CD4-positive, alpha-beta memory T cell (primary cell): ENCODE measurements around the gene LBHD1. TPM values are rescaled to one million over a fixed set of nuclear protein-coding genes. Genes with fewer than 3 reads are reported as not detected.
A peak's percentile ranks its signal among the peaks of the same experiment; 100 is the strongest.

Source experiments
- CTCF ChIA-PET: fragments of 350-600 bp; sonication (Branson Sonifier 250); formaldehyde crosslinking; loops from one replicate; lab custom pipeline; 2021; ENCODE audit warnings: inconsistent platforms; ENCODE audit not compliant: partially characterized antibody; lab: Charles Lee
- POLR2A ChIA-PET: fragments of 350-600 bp; sonication (Branson Sonifier 250); formaldehyde crosslinking; loops from one replicate; lab custom pipeline; 2021; ENCODE audit not compliant: partially characterized antibody; lab: Charles Lee
- DNase-seq, 5 donors: peaks; one replicate each; pipeline versions ENCODE4 v3.0.0 to v3.0.0-alpha.2; 2020 to 2022; ENCODE audit warnings: mixed read lengths in 1 of 5
- H3K27ac ChIP-seq: one replicate; pipeline ENCODE4 v1.7.0; 2013; ENCODE audit warnings: low read depth, low read length
- H3K27me3 ChIP-seq: 2 replicates; pipeline ENCODE4 v1.7.0; 2013; ENCODE audit warnings: mild to moderate bottlenecking, low read length, moderate library complexity; ENCODE audit not compliant: insufficient read depth
- H3K36me3 ChIP-seq: 2 replicates; pipeline ENCODE4 v1.7.0; 2013; ENCODE audit warnings: mild to moderate bottlenecking, low read length, moderate library complexity; ENCODE audit not compliant: insufficient read depth
- H3K4me1 ChIP-seq: 2 replicates; pipeline ENCODE4 v1.7.0; 2013; ENCODE audit warnings: mild to moderate bottlenecking, low read length, moderate library complexity; ENCODE audit not compliant: insufficient read depth
- H3K4me3 ChIP-seq, 2 donors: one replicate each; pipeline ENCODE4 v1.7.0; 2013; ENCODE audit warnings: low read length in 2 of 2, mild to moderate bottlenecking in 1 of 2
- H3K9me3 ChIP-seq, 2 donors: one replicate each; pipeline ENCODE4 v1.7.0; 2013; ENCODE audit warnings: low read length in 2 of 2, control low read depth in 1 of 2; ENCODE audit not compliant: control insufficient read depth in 1 of 2
- H3K27ac Mint-ChIP-seq, 7 donors: one replicate each; pipeline ENCODE4 v1.8.0; 2020 to 2021; ENCODE audit warnings: mixed read lengths in 7 of 7, mild to moderate bottlenecking in 6 of 7, inconsistent platforms in 3 of 7, moderate library complexity in 3 of 7
- H3K27me3 Mint-ChIP-seq, 2 donors: one replicate each; pipeline ENCODE4 v1.8.0; 2020 to 2021; ENCODE audit warnings: mixed read lengths in 2 of 2
- H3K36me3 Mint-ChIP-seq, 2 donors: one replicate each; pipeline ENCODE4 v1.8.0; 2020 to 2021; ENCODE audit warnings: mixed read lengths in 2 of 2, inconsistent platforms in 1 of 2, mild to moderate bottlenecking in 1 of 2
- H3K4me1 Mint-ChIP-seq, 4 donors: one replicate each; pipeline ENCODE4 v1.8.0; 2020 to 2021; ENCODE audit warnings: mixed read lengths in 4 of 4, mild to moderate bottlenecking in 1 of 4
- H3K4me3 Mint-ChIP-seq, 8 donors: one replicate each; pipeline ENCODE4 v1.8.0; 2020 to 2021; ENCODE audit warnings: mixed read lengths in 8 of 8, mild to moderate bottlenecking in 7 of 8, moderate library complexity in 6 of 8, inconsistent platforms in 3 of 8
- H3K9me3 Mint-ChIP-seq, 8 donors: one replicate each; pipeline ENCODE4 v1.8.0; 2020 to 2021; ENCODE audit warnings: mixed read lengths in 8 of 8, mild to moderate bottlenecking in 5 of 8, inconsistent platforms in 3 of 8, moderate library complexity in 1 of 8
- intact Hi-C: fragments of 100-400 bp; cut with micrococcal nuclease; formaldehyde crosslinking; loops from one replicate; pipeline ENCODE4 v1.15.1; 2023
- polyA plus RNA-seq, 2 donors: library from polyadenylated mRNA; unstranded; fragments of 300-500 nt; fragmentation: Illumina TruSeq; gene quantifications; one replicate each; pipeline ENCODE4 v1.2.3, GENCODE V29; 2021
- total RNA-seq, 2 experiments: library from RNA; stranded (reverse); gene quantifications; one replicate each; pipeline ENCODE4 v1.2.3, GENCODE V29; 2021

The LBHD1 gene
- total and polyA plus RNA-seq, 4 experiments from 2014 or later, result 2.4 to 28.6 (median 14.7) TPM

- DNase-seq, result no peak
- ChIA-PET POLR2A (interaction anchor here (0.5 to 10.8 kb wide), 8 partner anchors 8 to 95 kb away, joined by 3 to 142 read pairs (median 22); partner anchors contain the start of genes B3GAT3, C11orf98, CSKMT and INTS5), CTCF (interaction anchor here (0.9 to 5.8 kb wide), 2 partner anchors 22 to 59 kb away, joined by 3 to 47 read pairs; partner anchors contain the start of gene TUT1)
- H3K4me1 Mint-ChIP-seq, result peaks cover 14 to 52% (median 31%) of the 10 kb centered on the region in 4 donors
- intact Hi-C loops, result no loop called here
- H3K4me3 ChIP-seq, result no peak overlapping the region
- peak overlapping the region in 3 of 8 donors; percentile 51 to 86 (median 74) for H3K4me3 Mint-ChIP-seq
- H3K27ac Mint-ChIP-seq, result peak overlapping the region; percentile 74 to 91 (median 87)
- peaks cover 21% of the 10 kb centered on the region for H3K36me3 ChIP-seq
- H3K9me3 Mint-ChIP-seq, result no peaks in the 10 kb centered on the region
- peaks cover 7 to 30% of the 10 kb centered on the region in 2 donors for H3K36me3 Mint-ChIP-seq
- H3K27ac ChIP-seq, result no peak overlapping the region
- H3K27me3 Mint-ChIP-seq, result no peaks in the 10 kb centered on the region
- H3K27me3 ChIP-seq, result no peaks in the 10 kb centered on the region
- H3K4me1 ChIP-seq, result peaks cover 48% of the 10 kb centered on the region
- no peaks in the 10 kb centered on the region for H3K9me3 ChIP-seq
These were observed 57.8 kb downstream of the LBHD1 start for GRCh38 chr11:62614275-62614674.

GRCh38 chr11:62613291-62613778 is 58.7 kb downstream of the LBHD1 start:
- H3K27me3 ChIP-seq, result no peaks in the 10 kb centered on the region
- peak overlapping the region; percentile 90 for H3K27ac ChIP-seq
- H3K4me3 Mint-ChIP-seq, result peak overlapping the region; percentile 51 to 86 (median 70)
- peaks cover 11 to 48% (median 33%) of the 10 kb centered on the region in 4 donors for H3K4me1 Mint-ChIP-seq
- H3K27me3 Mint-ChIP-seq, result no peaks in the 10 kb centered on the region
- peaks cover 52% of the 10 kb centered on the region for H3K4me1 ChIP-seq
- ChIA-PET POLR2A (interaction anchor here (0.7 to 10.8 kb wide), 15 partner anchors 9 to 242 kb away, joined by 3 to 142 read pairs (median 13); partner anchors contain the start of genes B3GAT3, BSCL2, C11orf98 and CSKMT), CTCF (interaction anchor here (0.8 to 5.8 kb wide), 3 partner anchors 13 to 60 kb away, joined by 3 to 47 read pairs (median 3); partner anchors contain the start of gene TUT1)
- peaks cover 3 to 31% of the 10 kb centered on the region in 2 donors for H3K36me3 Mint-ChIP-seq
- H3K9me3 ChIP-seq, result no peaks in the 10 kb centered on the region
- H3K27ac Mint-ChIP-seq, result peak overlapping the region; percentile 81 to 92 (median 87)
- no peaks in the 10 kb centered on the region for H3K9me3 Mint-ChIP-seq
- DNase-seq, result no peak
- peak overlapping the region in 1 of 2 donors; percentile 93 for H3K4me3 ChIP-seq
- intact Hi-C loops, result loop anchor here (1.0 to 2.0 kb wide), 3 partner anchors 8 to 249 kb away; partner anchors contain the start of gene B3GAT3
- H3K36me3 ChIP-seq, result peaks cover 25% of the 10 kb centered on the region

Other genes starting within 250 kb of the LBHD1 start
- 100 to 1,000 TPM; 559 to 573 TPM for gene AHNAK, start 125.5 kb downstream of the LBHD1 start, total RNA-seq
- 100 to 1,000 TPM in 1 of 2 donors, 10 to 100 TPM in 1; 23.5 to 186 TPM for gene AHNAK, start 125.5 kb downstream of the LBHD1 start, polyA plus RNA-seq
- gene EEF1G, start 98.4 kb downstream of the LBHD1 start, total RNA-seq, result 1,000 to 10,000 TPM; 1,815 to 1,855 TPM
- gene EEF1G, start 98.4 kb downstream of the LBHD1 start, polyA plus RNA-seq, result 1,000 to 10,000 TPM; 1,453 to 1,910 TPM
- gene TUT1, start 80.7 kb downstream of the LBHD1 start, total RNA-seq, result 10 to 100 TPM; 37.7 to 38.1 TPM
- 10 to 100 TPM; 14.6 to 19.7 TPM for gene TUT1, start 80.7 kb downstream of the LBHD1 start, polyA plus RNA-seq
- gene MTA2, start 70.4 kb downstream of the LBHD1 start, total RNA-seq, result 100 to 1,000 TPM; 207 to 210 TPM
- gene MTA2, start 70.4 kb downstream of the LBHD1 start, polyA plus RNA-seq, result 10 to 100 TPM; 16.6 to 36.4 TPM
- gene EML3, start 59.5 kb downstream of the LBHD1 start, total RNA-seq, result 100 to 1,000 TPM; 192 to 201 TPM
- gene EML3, start 59.5 kb downstream of the LBHD1 start, polyA plus RNA-seq, result 10 to 100 TPM; 18.2 to 24.8 TPM
- gene ROM1, start 59.0 kb downstream of the LBHD1 start, total RNA-seq, result 1 to 10 TPM; 1.6 to 1.9 TPM
- under 1 TPM; 0.98 to 1.00 TPM for gene ROM1, start 59.0 kb downstream of the LBHD1 start, polyA plus RNA-seq
- gene B3GAT3, start 50.3 kb downstream of the LBHD1 start, total RNA-seq, result 10 to 100 TPM; 66.3 to 74.3 TPM
- gene B3GAT3, start 50.3 kb downstream of the LBHD1 start, polyA plus RNA-seq, result 10 to 100 TPM; 37.9 to 48.4 TPM
- gene GANAB, start 25.7 kb downstream of the LBHD1 start, total RNA-seq, result 100 to 1,000 TPM; 260 to 262 TPM
- 100 to 1,000 TPM; 122 to 142 TPM for gene GANAB, start 25.7 kb downstream of the LBHD1 start, polyA plus RNA-seq
- gene INTS5, start 19.0 kb downstream of the LBHD1 start, total RNA-seq, result 10 to 100 TPM; 32.2 to 34.3 TPM
- 10 to 100 TPM; 23.7 to 39.4 TPM for gene INTS5, start 19.0 kb downstream of the LBHD1 start, polyA plus RNA-seq
- 10 to 100 TPM; 48.9 to 53.1 TPM for gene C11orf98, start 7.1 kb downstream of the LBHD1 start, total RNA-seq
- gene C11orf98, start 7.1 kb downstream of the LBHD1 start, polyA plus RNA-seq, result 10 to 100 TPM; 77.8 to 94.9 TPM
- 10 to 100 TPM; 31.4 to 32.3 TPM for gene CSKMT, start 7.0 kb downstream of the LBHD1 start, total RNA-seq
- 1 to 10 TPM; 3.0 to 3.8 TPM for gene CSKMT, start 7.0 kb downstream of the LBHD1 start, polyA plus RNA-seq
- gene UQCC3, start 594 bp downstream of the LBHD1 start, total RNA-seq, result 1 to 10 TPM; 7.2 to 8.5 TPM
- gene UQCC3, start 594 bp downstream of the LBHD1 start, polyA plus RNA-seq, result 10 to 100 TPM; 10.7 to 12.1 TPM
- 100 to 1,000 TPM; 178 to 185 TPM for gene UBXN1, start 6.8 kb upstream of the LBHD1 start, total RNA-seq
- 100 to 1,000 TPM; 150 to 181 TPM for gene UBXN1, start 6.8 kb upstream of the LBHD1 start, polyA plus RNA-seq
- gene LRRN4CL, start 17.3 kb upstream of the LBHD1 start, total RNA-seq, result under 1 TPM; 0.11 to 0.12 TPM
- gene LRRN4CL, start 17.3 kb upstream of the LBHD1 start, polyA plus RNA-seq, result not detected
- 10 to 100 TPM; 34.5 to 36.6 TPM for gene BSCL2, start 35.2 kb upstream of the LBHD1 start, total RNA-seq
- 10 to 100 TPM; 48.9 to 51.7 TPM for gene BSCL2, start 35.2 kb upstream of the LBHD1 start, polyA plus RNA-seq
- gene GNG3, start 35.4 kb upstream of the LBHD1 start, total RNA-seq, result not detected
- not detected for gene GNG3, start 35.4 kb upstream of the LBHD1 start, polyA plus RNA-seq
- gene HNRNPUL2, start 55.2 kb upstream of the LBHD1 start, total RNA-seq, result 10 to 100 TPM; 79.6 to 83.4 TPM
- gene HNRNPUL2, start 55.2 kb upstream of the LBHD1 start, polyA plus RNA-seq, result 1 to 10 TPM in 1 of 2 donors, under 1 TPM in 1; 0.30 to 3.2 TPM
- 10 to 100 TPM; 51.0 to 53.5 TPM for gene TTC9C, start 56.2 kb upstream of the LBHD1 start, total RNA-seq
- gene TTC9C, start 56.2 kb upstream of the LBHD1 start, polyA plus RNA-seq, result 10 to 100 TPM; 10.2 to 25.8 TPM
- 10 to 100 TPM; 27.2 to 27.9 TPM for gene ZBTB3, start 81.9 kb upstream of the LBHD1 start, total RNA-seq
- 1 to 10 TPM; 6.0 to 8.6 TPM for gene ZBTB3, start 81.9 kb upstream of the LBHD1 start, polyA plus RNA-seq
- gene POLR2G, start 89.3 kb upstream of the LBHD1 start, total RNA-seq, result 10 to 100 TPM; 77.2 to 84.6 TPM
- 100 to 1,000 TPM; 207 to 300 TPM for gene POLR2G, start 89.3 kb upstream of the LBHD1 start, polyA plus RNA-seq
- gene TAF6L, start 99.1 kb upstream of the LBHD1 start, total RNA-seq, result 10 to 100 TPM; 26.3 to 34.0 TPM
- gene TAF6L, start 99.1 kb upstream of the LBHD1 start, polyA plus RNA-seq, result 10 to 100 TPM in 1 of 2 donors, 1 to 10 TPM in 1; 5.7 to 10.5 TPM
- 10 to 100 TPM; 66.3 to 66.6 TPM for gene TMEM179B, start 115.1 kb upstream of the LBHD1 start, total RNA-seq
- gene TMEM179B, start 115.1 kb upstream of the LBHD1 start, polyA plus RNA-seq, result 100 to 1,000 TPM; 102 to 166 TPM
- 10 to 100 TPM; 21.6 to 23.1 TPM for gene TMEM223, start 119.7 kb upstream of the LBHD1 start, total RNA-seq
- 10 to 100 TPM; 38.9 to 45.5 TPM for gene TMEM223, start 119.7 kb upstream of the LBHD1 start, polyA plus RNA-seq
- gene NXF1, start 133.2 kb upstream of the LBHD1 start, total RNA-seq, result 100 to 1,000 TPM; 195 to 196 TPM
- gene NXF1, start 133.2 kb upstream of the LBHD1 start, polyA plus RNA-seq, result 10 to 100 TPM; 75.2 to 83.2 TPM
- 10 to 100 TPM; 66.0 to 67.9 TPM for gene STX5, start 159.8 kb upstream of the LBHD1 start, total RNA-seq
- gene STX5, start 159.8 kb upstream of the LBHD1 start, polyA plus RNA-seq, result 10 to 100 TPM; 30.4 to 31.8 TPM
- gene TEX54, start 160.6 kb upstream of the LBHD1 start, total RNA-seq, result not detected
- gene TEX54, start 160.6 kb upstream of the LBHD1 start, polyA plus RNA-seq, result 1 to 10 TPM; 1.3 to 1.9 TPM
- 10 to 100 TPM; 79.3 to 82.2 TPM for gene WDR74, start 167.3 kb upstream of the LBHD1 start, total RNA-seq
- 10 to 100 TPM; 33.9 to 50.8 TPM for gene WDR74, start 167.3 kb upstream of the LBHD1 start, polyA plus RNA-seq
- gene SLC3A2, start 208.6 kb upstream of the LBHD1 start, total RNA-seq, result 100 to 1,000 TPM; 205 to 215 TPM
- gene SLC3A2, start 208.6 kb upstream of the LBHD1 start, polyA plus RNA-seq, result 100 to 1,000 TPM; 157 to 226 TPM
- gene CHRM1, start 249.1 kb upstream of the LBHD1 start, total RNA-seq, result not detected
- gene CHRM1, start 249.1 kb upstream of the LBHD1 start, polyA plus RNA-seq, result not detected